Choroid plexus epithelial cell (primary cell): ENCODE results near the gene WEE2.
"Not testable (repeated sequence)": the region's sequence is repeated elsewhere in the genome, so short reads cannot be mapped to it uniquely, and the experiment has no call there.

ENCODE experiments used
- DNase-seq: peaks from one replicate; pipeline ENCODE4 v3.0.0-alpha.2; 2010; ENCODE audit warnings: low read depth
- H3K4me3 ChIP-seq: 2 replicates; pipeline ENCODE4 v1.5.1; 2011; ENCODE audit warnings: low read depth, mild to moderate bottlenecking, control low read depth, low read length, moderate library complexity
- TF ChIP-seq, protein P1 (sequence below): conservative IDR thresholded peaks from 2 replicates; pipeline ENCODE4 v1.5.1; 2011; ENCODE audit warnings: low read depth, mild to moderate bottlenecking, control low read depth, inconsistent platforms, low read length, moderate library complexity

Gene WEE2

DNA sequence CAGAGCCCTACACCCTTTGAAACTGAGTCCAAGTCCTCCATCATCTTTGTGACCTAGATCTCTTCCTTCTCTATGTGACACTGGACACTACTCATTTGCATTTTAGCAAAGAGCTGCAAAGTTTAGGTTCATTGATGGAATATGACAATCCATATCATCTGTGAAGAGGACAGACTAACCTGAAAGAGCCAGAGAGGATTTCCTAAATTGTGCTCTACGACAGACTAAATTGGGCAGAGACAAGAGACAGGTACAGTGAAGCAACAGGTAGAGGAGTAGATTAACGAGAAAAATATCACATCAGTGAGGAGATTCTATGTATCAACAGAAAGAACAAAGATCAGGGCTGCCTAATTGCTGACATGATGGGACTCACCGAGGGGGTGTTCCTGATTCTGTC is 55.6 kb downstream of the WEE2 start, which contains the start of gene TAS2R3:
TAS2R3 (plus strand) TSS at position 301 of the 400 bp plus-strand sequence; CDS start at position 363, 62 bp downstream.
- DNase-seq: no peak
- TF ChIP-seq, protein P1, sequence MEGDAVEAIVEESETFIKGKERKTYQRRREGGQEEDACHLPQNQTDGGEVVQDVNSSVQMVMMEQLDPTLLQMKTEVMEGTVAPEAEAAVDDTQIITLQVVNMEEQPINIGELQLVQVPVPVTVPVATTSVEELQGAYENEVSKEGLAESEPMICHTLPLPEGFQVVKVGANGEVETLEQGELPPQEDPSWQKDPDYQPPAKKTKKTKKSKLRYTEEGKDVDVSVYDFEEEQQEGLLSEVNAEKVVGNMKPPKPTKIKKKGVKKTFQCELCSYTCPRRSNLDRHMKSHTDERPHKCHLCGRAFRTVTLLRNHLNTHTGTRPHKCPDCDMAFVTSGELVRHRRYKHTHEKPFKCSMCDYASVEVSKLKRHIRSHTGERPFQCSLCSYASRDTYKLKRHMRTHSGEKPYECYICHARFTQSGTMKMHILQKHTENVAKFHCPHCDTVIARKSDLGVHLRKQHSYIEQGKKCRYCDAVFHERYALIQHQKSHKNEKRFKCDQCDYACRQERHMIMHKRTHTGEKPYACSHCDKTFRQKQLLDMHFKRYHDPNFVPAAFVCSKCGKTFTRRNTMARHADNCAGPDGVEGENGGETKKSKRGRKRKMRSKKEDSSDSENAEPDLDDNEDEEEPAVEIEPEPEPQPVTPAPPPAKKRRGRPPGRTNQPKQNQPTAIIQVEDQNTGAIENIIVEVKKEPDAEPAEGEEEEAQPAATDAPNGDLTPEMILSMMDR: no peak
- H3K4me3 ChIP-seq: no peak within 1 kb of the TSS

DNA sequence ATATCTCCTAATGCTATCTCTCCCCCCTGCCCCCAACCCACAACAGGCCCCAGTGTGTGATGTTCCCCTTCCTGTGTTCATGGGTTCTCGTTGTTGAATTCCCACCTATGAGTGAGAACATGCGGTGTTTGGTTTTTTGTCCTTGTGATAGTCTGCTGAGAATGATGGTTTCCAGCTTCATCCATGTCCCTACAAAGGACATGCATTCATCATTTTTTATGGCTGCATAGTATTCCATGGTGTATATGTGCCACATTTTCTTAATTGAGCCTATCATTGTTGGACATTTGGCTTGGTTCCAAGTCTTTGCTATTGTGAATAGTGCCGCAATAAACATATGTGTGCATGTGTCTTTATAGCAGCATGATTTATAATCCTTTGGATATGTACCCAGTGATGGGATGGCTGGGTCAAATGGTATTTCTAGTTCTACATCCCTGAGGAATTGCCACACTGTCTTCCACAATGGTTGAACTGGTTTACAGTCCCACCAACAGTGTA is 62.0 kb downstream of the WEE2 start:
- DNase-seq, H3K4me3 ChIP-seq: not testable (repeated sequence)

DNA sequence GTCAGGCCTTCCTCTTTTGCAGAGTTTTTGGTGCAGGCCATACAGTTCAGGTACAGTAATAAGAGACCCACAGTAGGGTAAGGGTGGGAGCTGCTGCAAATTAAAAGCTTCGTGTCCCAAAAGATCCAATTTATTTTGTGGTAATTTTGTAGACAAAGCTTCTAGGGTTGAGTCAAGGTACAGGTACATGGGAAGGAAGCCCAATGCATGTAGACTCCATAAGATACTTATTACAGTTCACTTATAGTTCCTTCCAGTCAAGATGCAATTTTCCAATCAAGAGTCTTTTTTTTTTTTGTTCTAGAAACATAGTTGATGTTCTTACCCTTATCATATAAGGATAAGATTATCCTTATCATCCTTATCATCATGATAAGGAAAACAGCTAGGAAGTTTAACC is 68.2 kb downstream of the WEE2 start, which contains the start of gene TAS2R4:
TAS2R4 (plus strand) TSS at position 301 of the 400 bp plus-strand sequence. CDS start 1,815 bp downstream, outside the sequence.
- H3K4me3 ChIP-seq: no peak within 1 kb of the TSS
- TF ChIP-seq, protein P1: no peak
- no peak for DNase-seq
